Measurements from ENCODE around the gene KCNMB1. TPM values are rescaled to one million over a fixed set of nuclear protein-coding genes. Genes with fewer than 3 reads are reported as not detected.
A peak's percentile ranks its signal among the peaks of the same experiment; 100 is the strongest.

Gene KCNMB1
- total RNA-seq, 1 donor from 2014 or later = 0.76 TPM

GRCh38 chr5:170360709-170361108 is 28.5 kb downstream of the KCNMB1 start:
- DNase-seq (ENCODE audit: missing footprints) = no peak
- intact Hi-C loops (cut with DNase I) = loop anchor here (10.0 kb wide), 1 partner anchor 64 kb away; no protein-coding TSS in a partner anchor
- ATAC-seq = peak; percentile 32

- intact Hi-C loops (cut with DNase I) = no loop called here
- ATAC-seq (peak; percentile 49), DNase-seq (ENCODE audit: missing footprints) (peak; percentile 88)
These were observed 31.2 kb downstream of the KCNMB1 start for GRCh38 chr5:170357955-170358444.

GRCh38 chr5:170355601-170356098 is 33.5 kb downstream of the KCNMB1 start:
- peak; percentile 71 for DNase-seq (ENCODE audit: missing footprints)
- peak; percentile 27 for ATAC-seq
- intact Hi-C loops (cut with DNase I) = no loop called here

- intact Hi-C loops (cut with DNase I) = no loop called here
- ATAC-seq (no peak), DNase-seq (ENCODE audit: missing footprints) (no peak)
These were observed 35.2 kb downstream of the KCNMB1 start for GRCh38 chr5:170353961-170354360.

- peak; percentile 45 for ATAC-seq
- intact Hi-C loops (cut with DNase I) = no loop called here
- DNase-seq (ENCODE audit: missing footprints) = no peak
These were observed 36.0 kb downstream of the KCNMB1 start for GRCh38 chr5:170353011-170353761.

GRCh38 chr5:170348137-170348633 is 41.0 kb downstream of the KCNMB1 start:
- intact Hi-C loops (cut with DNase I) = loop anchor here (5.0 kb wide), 1 partner anchor 121 kb away; no protein-coding TSS in a partner anchor
- DNase-seq (ENCODE audit: missing footprints) = no peak
- ATAC-seq = peak; percentile 32

GRCh38 chr5:170347022-170347567 is 42.1 kb downstream of the KCNMB1 start:
- intact Hi-C loops (cut with DNase I) = loop anchor here (5.0 kb wide), 1 partner anchor 120 kb away; no protein-coding TSS in a partner anchor

GRCh38 chr5:170345971-170346370 is 43.2 kb downstream of the KCNMB1 start:
- intact Hi-C loops (cut with DNase I) = loop anchor here (5.0 kb wide), 1 partner anchor 119 kb away; no protein-coding TSS in a partner anchor
- DNase-seq (ENCODE audit: missing footprints) (no peak), ATAC-seq (no peak)

More at GRCh38 chr5:170347022-170347567, 42.1 kb downstream of the KCNMB1 start:
- DNase-seq (ENCODE audit: missing footprints) (no peak), ATAC-seq (no peak)

- ATAC-seq (no peak), DNase-seq (ENCODE audit: missing footprints) (no peak)
- intact Hi-C loops (cut with DNase I) = no loop called here
These were observed 46.0 kb downstream of the KCNMB1 start for GRCh38 chr5:170343177-170343576.

- intact Hi-C loops (cut with DNase I) = no loop called here
- ATAC-seq = no peak
- no peak for DNase-seq (ENCODE audit: missing footprints)
These were observed 46.9 kb downstream of the KCNMB1 start for GRCh38 chr5:170342153-170342725.

- no peak for DNase-seq (ENCODE audit: missing footprints)
- intact Hi-C loops (cut with DNase I) = no loop called here
- no peak for ATAC-seq
These were observed 47.6 kb downstream of the KCNMB1 start for GRCh38 chr5:170341545-170341944.

- intact Hi-C loops (cut with DNase I) = loop anchor here (5.0 kb wide), 1 partner anchor 72 kb away; no protein-coding TSS in a partner anchor
- ATAC-seq (no peak), DNase-seq (ENCODE audit: missing footprints) (no peak)
These were observed 49.4 kb downstream of the KCNMB1 start for GRCh38 chr5:170339780-170340167.

GRCh38 chr5:170338933-170339779 is 50.0 kb downstream of the KCNMB1 start:
- intact Hi-C loops (cut with DNase I) = loop anchor here (5.0 kb wide), 1 partner anchor 72 kb away; no protein-coding TSS in a partner anchor
- DNase-seq (ENCODE audit: missing footprints) (no peak), ATAC-seq (peak; percentile 47)

- intact Hi-C loops (cut with DNase I) = loop anchor here (5.0 kb wide), 1 partner anchor 71 kb away; no protein-coding TSS in a partner anchor
- ATAC-seq (no peak), DNase-seq (ENCODE audit: missing footprints) (no peak)
These were observed 50.9 kb downstream of the KCNMB1 start for GRCh38 chr5:170338291-170338690.

GRCh38 chr5:170337045-170337733 is 52.0 kb downstream of the KCNMB1 start:
- intact Hi-C loops (cut with DNase I) = loop anchor here (5.0 kb wide), 1 partner anchor 70 kb away; no protein-coding TSS in a partner anchor
- no peak for ATAC-seq
- no peak for DNase-seq (ENCODE audit: missing footprints)

GRCh38 chr5:170336065-170336464 is 53.1 kb downstream of the KCNMB1 start:
- intact Hi-C loops (cut with DNase I) = loop anchor here (5.0 kb wide), 1 partner anchor 69 kb away; no protein-coding TSS in a partner anchor
- DNase-seq (ENCODE audit: missing footprints) (no peak), ATAC-seq (no peak)

- no peak for ATAC-seq
- DNase-seq (ENCODE audit: missing footprints) = no peak
- intact Hi-C loops (cut with DNase I) = loop anchor here (5.0 kb wide), 1 partner anchor 67 kb away; no protein-coding TSS in a partner anchor
These were observed 54.5 kb downstream of the KCNMB1 start for GRCh38 chr5:170334626-170335025.

Data from Right ventricle myocardium inferior (tissue), 1 donor.